D721Med (cell line): Measurements from ENCODE around the gene SFT2D2.
"Not testable (repeated sequence)": the region's sequence is repeated elsewhere in the genome, so short reads cannot be mapped to it uniquely, and the experiment has no call there.

Source experiments
- DNase-seq: peaks from one replicate; pipeline ENCODE4 v3.0.0; 2011; ENCODE audit warnings: low spot score; ENCODE audit not compliant: insufficient read length
- FAIRE-seq: peaks from 2 replicates; lab custom pipeline; 2011; peaks lifted over from hg19 to GRCh38; lab: Jason Lieb, UNC
- TF ChIP-seq, protein P1 (sequence below): IDR thresholded peaks from 2 replicates; pipeline ENCODE4 v1.5.1; 2012; ENCODE audit warnings: mild to moderate bottlenecking, control low read depth; ENCODE audit not compliant: insufficient read depth; ENCODE audit errors: missing control alignments

The SFT2D2 gene

GRCh38 chr1:168225476-168226190, at the start of gene SFT2D2:
TSS of gene SFT2D2 (plus strand) at chr1:168226004. CDS start at chr1:168226080, 76 bp downstream.
- TF ChIP-seq, protein P1, sequence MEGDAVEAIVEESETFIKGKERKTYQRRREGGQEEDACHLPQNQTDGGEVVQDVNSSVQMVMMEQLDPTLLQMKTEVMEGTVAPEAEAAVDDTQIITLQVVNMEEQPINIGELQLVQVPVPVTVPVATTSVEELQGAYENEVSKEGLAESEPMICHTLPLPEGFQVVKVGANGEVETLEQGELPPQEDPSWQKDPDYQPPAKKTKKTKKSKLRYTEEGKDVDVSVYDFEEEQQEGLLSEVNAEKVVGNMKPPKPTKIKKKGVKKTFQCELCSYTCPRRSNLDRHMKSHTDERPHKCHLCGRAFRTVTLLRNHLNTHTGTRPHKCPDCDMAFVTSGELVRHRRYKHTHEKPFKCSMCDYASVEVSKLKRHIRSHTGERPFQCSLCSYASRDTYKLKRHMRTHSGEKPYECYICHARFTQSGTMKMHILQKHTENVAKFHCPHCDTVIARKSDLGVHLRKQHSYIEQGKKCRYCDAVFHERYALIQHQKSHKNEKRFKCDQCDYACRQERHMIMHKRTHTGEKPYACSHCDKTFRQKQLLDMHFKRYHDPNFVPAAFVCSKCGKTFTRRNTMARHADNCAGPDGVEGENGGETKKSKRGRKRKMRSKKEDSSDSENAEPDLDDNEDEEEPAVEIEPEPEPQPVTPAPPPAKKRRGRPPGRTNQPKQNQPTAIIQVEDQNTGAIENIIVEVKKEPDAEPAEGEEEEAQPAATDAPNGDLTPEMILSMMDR, result no peak
- FAIRE-seq (no peak), DNase-seq (peak; percentile 94)

DNA sequence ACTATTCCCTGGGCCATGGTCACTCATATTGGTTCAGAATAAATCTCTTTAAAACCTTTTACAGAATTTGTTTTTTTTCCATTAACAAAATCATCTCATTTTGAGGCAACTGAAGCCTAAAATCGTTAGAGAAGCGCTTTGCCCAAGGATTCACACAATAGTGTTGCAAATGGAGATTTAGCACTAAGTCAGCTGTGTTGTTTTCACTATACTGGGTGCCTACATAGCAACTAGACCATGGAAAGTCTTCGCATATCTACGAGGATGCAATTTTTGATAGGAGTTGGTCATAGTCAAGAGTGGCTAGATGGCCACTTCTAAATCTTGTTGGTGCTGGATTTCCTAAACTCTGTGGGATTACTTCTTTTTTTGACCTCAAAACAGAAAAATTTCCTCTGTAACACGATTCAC, 47.6 kb upstream of the SFT2D2 start:
- DNase-seq, result no peak
- FAIRE-seq, result peak; percentile 21
- TF ChIP-seq, protein P1, result no peak

DNA sequence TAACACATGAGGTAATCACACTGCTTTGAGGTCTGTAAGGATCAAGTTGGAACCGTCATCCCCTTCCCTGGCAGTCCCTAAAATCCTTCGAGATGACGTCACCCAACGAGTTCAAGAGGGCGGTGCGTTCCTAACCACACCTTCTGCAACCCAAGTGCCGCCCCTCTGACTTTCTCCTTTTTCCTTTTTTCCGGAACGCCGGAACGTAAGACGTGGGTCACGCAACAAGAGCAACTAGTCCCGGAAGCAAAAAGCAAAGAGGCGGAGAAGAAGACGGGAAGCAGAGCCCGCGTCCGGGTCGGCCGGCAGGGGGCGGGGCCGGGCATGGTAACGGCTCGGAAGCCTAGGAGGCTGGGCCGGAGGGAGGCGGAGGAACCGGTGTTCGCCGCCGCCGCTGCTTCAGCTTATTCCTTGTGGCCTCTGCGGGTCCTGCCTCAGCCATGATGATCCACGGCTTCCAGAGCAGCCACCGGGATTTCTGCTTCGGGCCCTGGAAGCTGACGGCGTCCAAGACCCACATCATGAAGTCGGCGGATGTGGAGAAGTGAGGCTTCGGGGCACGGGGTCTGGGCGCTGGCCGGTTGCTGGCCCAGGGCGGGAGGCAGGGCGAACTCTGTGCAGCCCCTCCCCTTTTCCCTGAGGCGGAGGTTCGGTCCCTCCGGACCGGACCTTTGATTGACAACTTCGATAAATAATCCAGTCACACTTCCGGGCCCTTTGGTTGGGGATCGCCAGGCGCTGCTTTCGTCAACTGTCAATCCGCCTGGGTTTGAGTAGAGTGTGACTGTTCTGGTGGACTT, 47.0 kb upstream of the SFT2D2 start, which contains the start of gene TIPRL:
TIPRL (plus strand) TSS at position 325 of the 800 bp plus-strand sequence; CDS start at position 441, 116 bp downstream.
- TF ChIP-seq, protein P1, result peak; percentile 55
- DNase-seq (peak; percentile 59), FAIRE-seq (peak; percentile 92)

GRCh38 chr1:168179438-168180147, 46.2 kb upstream of the SFT2D2 start:
- DNase-seq, result no peak
- no peak for FAIRE-seq
- TF ChIP-seq, protein P1, result no peak

DNA sequence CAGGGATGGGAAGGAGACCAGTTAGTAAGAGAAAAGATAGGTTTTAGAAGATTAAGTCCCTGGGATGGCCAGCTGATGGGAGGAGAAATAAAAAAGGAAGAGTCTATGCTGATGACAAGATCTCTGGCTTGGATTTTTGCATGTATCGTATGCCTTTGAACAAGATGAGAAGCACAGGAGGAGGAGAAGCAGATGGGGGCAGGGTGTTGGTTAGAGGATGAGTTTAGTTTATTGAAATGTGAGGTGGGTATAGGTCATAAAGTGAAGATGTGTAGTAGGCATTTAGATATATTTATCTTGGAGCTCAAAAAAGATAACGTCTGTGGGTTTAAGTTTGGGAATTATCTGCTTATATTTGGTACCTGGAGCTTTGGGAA, 45.7 kb upstream of the SFT2D2 start:
- DNase-seq (no peak), FAIRE-seq (no peak)
- TF ChIP-seq, protein P1, result no peak

- DNase-seq, FAIRE-seq: not testable (repeated sequence)
These were observed 44.6 kb upstream of the SFT2D2 start for GRCh38 chr1:168181063-168181720.

GRCh38 chr1:168187177-168187576, 38.6 kb upstream of the SFT2D2 start:
- no peak for DNase-seq
- FAIRE-seq, result no peak
- TF ChIP-seq, protein P1, result no peak
